Heart left ventricle (tissue), 16 donors: Measurements from ENCODE around the gene OLA1. TPM values are rescaled to one million over a fixed set of nuclear protein-coding genes. Genes with fewer than 3 reads are reported as not detected.

ENCODE experiments used
- ATAC-seq, 4 donors: fragments of 200-7000 bp; cut with Tn5 transposase; one replicate each; pipeline ENCODE4 v1.9.1; 2020 to 2022; ENCODE audit warnings: moderate library complexity in 4 of 4, mild to moderate bottlenecking in 3 of 4, moderate number of reproducible peaks in 1 of 4
- DNase-seq, 5 donors: peaks; one replicate each; pipeline ENCODE4 v3.0.0-alpha.2; 2020
- H3K27ac ChIP-seq, 12 donors: fragments of 200-600 bp; sonication (generic) in 4 of 12; one replicate each; pipeline versions ENCODE4 v1.5.0 to v1.8.0; 2016 to 2022; ENCODE audit warnings: mild to moderate bottlenecking in 2 of 12
- H3K27me3 ChIP-seq, 9 donors: fragments of 200-600 bp; sonication (generic) in 2 of 9; one replicate each; pipeline versions ENCODE4 v1.5.1 to v1.8.0; 2016 to 2022; ENCODE audit warnings: mild to moderate bottlenecking in 3 of 9
- H3K36me3 ChIP-seq, 9 donors: fragments of 200-600 bp; sonication (generic) in 2 of 9; one replicate each; pipeline versions ENCODE4 v1.5.0 to v1.8.0; 2018 to 2022; ENCODE audit warnings: mild to moderate bottlenecking in 2 of 9
- H3K4me1 ChIP-seq, 12 donors: fragments of 200-600 bp; sonication (generic) in 4 of 12; one replicate each; pipeline versions ENCODE4 v1.5.0 to v1.8.0; 2016 to 2022; ENCODE audit warnings: mild to moderate bottlenecking in 3 of 12
- H3K4me3 ChIP-seq, 12 donors: fragments of 200-600 bp; sonication (generic) in 4 of 12; one replicate each; pipeline versions ENCODE4 v1.5.0 to v1.8.0; 2017 to 2022; ENCODE audit warnings: mild to moderate bottlenecking in 9 of 12, moderate library complexity in 4 of 12
- H3K9me3 ChIP-seq, 12 donors: fragments of 200-600 bp; sonication (generic) in 4 of 12; one replicate each; pipeline versions ENCODE4 v1.5.0 to v1.8.0; 2016 to 2022; ENCODE audit warnings: mild to moderate bottlenecking in 1 of 12
- CTCF ChIP-seq, 12 donors: fragments of 200-600 bp; sonication (generic) in 4 of 12; IDR thresholded peaks; one replicate each; pipeline versions ENCODE4 v1.5.0 to v1.8.0; 2018 to 2022; ENCODE audit warnings: antibody characterized with exemption in 12 of 12, mild to moderate bottlenecking in 5 of 12
- POLR2A ChIP-seq, 2 donors: fragments of 450-650 bp; IDR thresholded peaks; one replicate each; pipeline ENCODE4 v1.6.1; 2017; ENCODE audit warnings: antibody characterized with exemption in 2 of 2, mild to moderate bottlenecking in 2 of 2, moderate library complexity in 2 of 2
- WGBS, 4 donors: extraction: QIAGEN DNeasy Blood & Tissue Kit in 2 of 4; methylation state at CpG; one replicate each; pipeline versions ENCODE4 v1.1.5 to v1.1.7; 2013 to 2018; 5-methylcytosine and 5-hydroxymethylcytosine counted together
- intact Hi-C, 10 donors: fragments of 100-400 bp; cut with DNase I; formaldehyde crosslinking; loops; one replicate each; pipeline versions ENCODE4 v1.11.1 to v1.14.2; 2022
- polyA plus RNA-seq, 2 donors: library from polyadenylated mRNA; stranded (reverse); fragments of 200-250 nt; gene quantifications; one replicate each; pipeline ENCODE4 v1.2.3, GENCODE V29; 2013
- total RNA-seq, 9 donors: library from RNA; depleted of rRNA in 2 of 9; stranded (reverse); fragments of >200 nt in 2 of 9; fragmentation: NEBNext Ultra II Directional in 3 of 9; extraction: Animal tissue kit (Norgen Biotek cat#: 25700) in 3 of 9; gene quantifications; one replicate each; pipeline versions ENCODE4 v1.1.0 to v1.2.4, GENCODE V29; 2016 to 2023
- donor health status: ischemic (EF 13 %, LVEDD 7.1; RV severe dilation, severe dysfunction).
- donor health status: healthy with polysubstance abuse.
- donor health status: DM: no; HTN: yes; CAD: no.
- donor health status: DM: no; HTN: no; CAD: no.
- donor health status: ischemic (EF 25% LVEDD 6.9; RV normal size, moderate dysfunction).
- donor health status: ischemic (EF 25% LVEDD 5.7; RV mildly dilated, moderate dysfunction).
- donor health status: healthy.
- donor health status: DM: yes; HTN: yes; CAD: no.
- donor health status: ischemic (EF 35%, LVEDD 5.7; RV mildly dilated, moderate dysfunction).
- donor health status: nonischemic (EF 11% LVEDD 7.7; RV severe dilation, severe dysfunction).
- donor health status: DM: yes; HTN: yes; CAD: no.
- donor health status: PGD.
- donor health status: ischemic (EF 29% LVEDD 5.4; RV normal size, mild dysfunction).
- donor health status: nonischemic (EF 23%, LVEDD 6.1; RV moderate dilation, normal function).

The OLA1 gene
- total and polyA plus RNA-seq, 11 donors: 41.5 to 91.7 (median 72.5) TPM

- TF ChIP-seq POLR2A (IDR thresholded peaks at IDR 0.05) (no peak), CTCF (IDR thresholded peaks at IDR 0.05) (no peak)
- DNase-seq: no peak
- ATAC-seq: no peak
- intact Hi-C loops: loop anchor here in 2 of 10 donors (5.0 kb wide), 1 partner anchor 34 kb away; no protein-coding TSS in a partner anchor
- Histone ChIP-seq H3K9me3 (no peaks in the 10 kb centered on the region), H3K4me3 (no peak overlapping the region), H3K4me1 (peaks cover 5 to 69% (median 43%) of the 10 kb centered on the region in 12 donors), H3K36me3 (no peaks in the 10 kb centered on the region), H3K27ac (peak overlapping the region; percentile 60 to 93 (median 86)), H3K27me3 (no peaks in the 10 kb centered on the region)
- 80 to 83% (median 82%) methylated on average over 15 to 23 of the region's 23 CpGs for WGBS, 4 donors
Observed at GRCh38 chr2:174026122-174026845, 222.0 kb downstream of the OLA1 start.

DNA sequence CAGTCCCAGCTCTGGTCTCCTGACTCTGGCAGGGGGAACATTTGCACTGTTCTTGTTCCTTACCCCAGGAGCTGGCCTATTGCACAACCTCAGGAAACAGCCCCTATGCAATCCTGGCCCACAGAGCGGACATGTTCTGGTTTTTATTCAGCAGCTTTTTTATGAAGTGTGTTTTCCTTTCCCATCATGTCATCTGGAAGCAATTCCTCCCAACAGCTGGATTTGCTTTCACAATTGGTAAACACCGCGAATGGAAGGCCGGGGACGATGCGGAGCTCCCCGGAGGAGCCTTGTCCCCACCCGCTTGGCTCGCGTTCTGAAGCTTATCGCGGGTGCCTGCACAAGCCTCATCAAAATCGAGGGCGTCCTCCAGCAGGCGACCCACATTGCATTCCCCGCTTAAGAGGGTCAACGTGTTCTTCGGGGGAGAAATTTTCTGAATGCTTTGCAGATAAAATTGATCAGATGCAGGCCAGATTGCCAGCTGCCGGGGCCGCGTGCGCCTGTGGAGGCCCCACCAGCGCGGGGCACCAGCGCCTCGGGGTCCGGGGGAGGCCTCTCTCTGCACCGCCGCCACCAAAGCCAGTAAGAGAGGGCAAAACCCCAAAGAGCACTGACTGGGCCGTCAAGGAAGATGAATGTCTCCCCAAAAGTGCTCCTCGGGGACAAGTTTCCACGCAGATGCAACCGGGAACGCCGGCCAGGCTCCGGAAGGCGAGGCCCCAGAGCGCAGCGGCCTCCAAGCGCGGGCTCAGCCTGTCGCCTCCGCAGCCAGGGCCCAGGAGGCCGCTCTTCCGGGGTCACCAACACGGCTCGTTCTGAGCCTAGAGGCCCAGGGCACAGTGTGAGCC lies 222.8 kb downstream of the OLA1 start:
- DNase-seq (peak; percentile 71 to 90 (median 84)), ATAC-seq (peak; percentile 83 to 90 (median 84))
- no peaks in the 10 kb centered on the region for H3K36me3 ChIP-seq
- H3K27ac ChIP-seq: peak overlapping the region; percentile 60 to 93 (median 86)
- intact Hi-C loops: loop anchor here in 3 of 10 donors (2.0 to 5.0 kb wide), 2 partner anchors 33 to 35 kb away; no protein-coding TSS in a partner anchor
- H3K4me3 ChIP-seq: peak overlapping the region in 5 of 12 donors; percentile 11 to 35 (median 20)
- H3K9me3 ChIP-seq: no peaks in the 10 kb centered on the region
- H3K4me1 ChIP-seq: peaks cover 5 to 75% (median 45%) of the 10 kb centered on the region in 12 donors
- no peak for TF ChIP-seq POLR2A (IDR thresholded peaks at IDR 0.05)
- no peak for TF ChIP-seq CTCF (IDR thresholded peaks at IDR 0.05)
- no peaks in the 10 kb centered on the region for H3K27me3 ChIP-seq
- 47 to 65% (median 50%) methylated on average over 29 to 47 of the region's 47 CpGs for WGBS, 4 donors

GRCh38 chr2:174024524-174025270 lies 223.6 kb downstream of the OLA1 start:
- TF ChIP-seq CTCF (IDR thresholded peaks at IDR 0.05) (no peak), POLR2A (IDR thresholded peaks at IDR 0.05) (no peak)
- Histone ChIP-seq H3K27me3 (no peaks in the 10 kb centered on the region), H3K27ac (peak overlapping the region; percentile 60 to 93 (median 86)), H3K4me3 (peak overlapping the region in 5 of 12 donors; percentile 11 to 35 (median 20)), H3K9me3 (no peaks in the 10 kb centered on the region), H3K36me3 (no peaks in the 10 kb centered on the region), H3K4me1 (peaks cover 5 to 75% (median 45%) of the 10 kb centered on the region in 12 donors)
- intact Hi-C loops: loop anchor here in 3 of 10 donors (2.0 to 5.0 kb wide), 2 partner anchors 32 to 34 kb away; no protein-coding TSS in a partner anchor
- ATAC-seq (peak; percentile 40 to 60 (median 52)), DNase-seq (peak; percentile 85 to 94 (median 85))
- WGBS, 4 donors: 29 to 38% (median 33%) methylated on average over 14 of the region's 14 CpGs
